ENCODE results near the gene MMRN2. TPM values are rescaled to one million over a fixed set of nuclear protein-coding genes. Genes with fewer than 3 reads are reported as not detected.
A peak's percentile ranks its signal among the peaks of the same experiment; 100 is the strongest.

MMRN2 gene
- total RNA-seq, 4 donors from 2014 or later = 23.0 to 45.1 (median 28.4) TPM

DNA sequence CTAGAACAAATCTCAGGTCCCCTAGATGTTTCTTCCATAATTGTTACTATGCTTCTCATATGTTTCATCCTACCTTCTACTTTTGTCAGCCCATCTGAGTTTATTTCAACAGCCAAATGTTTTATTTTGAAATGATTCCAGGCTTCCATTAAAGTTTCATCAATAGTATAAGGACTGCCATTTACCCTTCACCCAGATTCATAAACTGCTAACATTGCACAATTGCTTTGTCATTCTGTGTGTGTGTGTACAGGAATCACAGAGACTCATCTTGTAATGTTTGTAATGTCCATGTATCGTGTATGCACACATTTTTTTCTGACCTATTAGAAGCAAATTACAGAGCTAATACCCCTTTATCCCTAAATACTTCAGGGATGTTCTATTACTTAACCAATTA lies 25.5 kb downstream of the MMRN2 start:
- WGBS, 2 donors = 93 to 95% methylated on average over 1 of the region's 1 CpG
- TF ChIP-seq, protein P1, sequence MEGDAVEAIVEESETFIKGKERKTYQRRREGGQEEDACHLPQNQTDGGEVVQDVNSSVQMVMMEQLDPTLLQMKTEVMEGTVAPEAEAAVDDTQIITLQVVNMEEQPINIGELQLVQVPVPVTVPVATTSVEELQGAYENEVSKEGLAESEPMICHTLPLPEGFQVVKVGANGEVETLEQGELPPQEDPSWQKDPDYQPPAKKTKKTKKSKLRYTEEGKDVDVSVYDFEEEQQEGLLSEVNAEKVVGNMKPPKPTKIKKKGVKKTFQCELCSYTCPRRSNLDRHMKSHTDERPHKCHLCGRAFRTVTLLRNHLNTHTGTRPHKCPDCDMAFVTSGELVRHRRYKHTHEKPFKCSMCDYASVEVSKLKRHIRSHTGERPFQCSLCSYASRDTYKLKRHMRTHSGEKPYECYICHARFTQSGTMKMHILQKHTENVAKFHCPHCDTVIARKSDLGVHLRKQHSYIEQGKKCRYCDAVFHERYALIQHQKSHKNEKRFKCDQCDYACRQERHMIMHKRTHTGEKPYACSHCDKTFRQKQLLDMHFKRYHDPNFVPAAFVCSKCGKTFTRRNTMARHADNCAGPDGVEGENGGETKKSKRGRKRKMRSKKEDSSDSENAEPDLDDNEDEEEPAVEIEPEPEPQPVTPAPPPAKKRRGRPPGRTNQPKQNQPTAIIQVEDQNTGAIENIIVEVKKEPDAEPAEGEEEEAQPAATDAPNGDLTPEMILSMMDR (IDR thresholded peaks at IDR 0.05) = no peak
- no peak for TF ChIP-seq POLR2A (IDR thresholded peaks at IDR 0.05)
- intact Hi-C loops (cut with DNase I) = no loop called here
- no peak overlapping the region for H3K4me3 ChIP-seq (replicated peaks in 1 of 3)
- H3K4me1 ChIP-seq = no peaks in the 10 kb centered on the region
- H3K36me3 ChIP-seq = peaks cover 16 to 19% of the 10 kb centered on the region in 2 donors
- H3K27me3 ChIP-seq = no peaks in the 10 kb centered on the region
- H3K27ac ChIP-seq = peak overlapping the region in 1 of 3 donors; percentile 3
- no peaks in the 10 kb centered on the region for H3K9me3 ChIP-seq
- DNase-seq = no peak

DNA sequence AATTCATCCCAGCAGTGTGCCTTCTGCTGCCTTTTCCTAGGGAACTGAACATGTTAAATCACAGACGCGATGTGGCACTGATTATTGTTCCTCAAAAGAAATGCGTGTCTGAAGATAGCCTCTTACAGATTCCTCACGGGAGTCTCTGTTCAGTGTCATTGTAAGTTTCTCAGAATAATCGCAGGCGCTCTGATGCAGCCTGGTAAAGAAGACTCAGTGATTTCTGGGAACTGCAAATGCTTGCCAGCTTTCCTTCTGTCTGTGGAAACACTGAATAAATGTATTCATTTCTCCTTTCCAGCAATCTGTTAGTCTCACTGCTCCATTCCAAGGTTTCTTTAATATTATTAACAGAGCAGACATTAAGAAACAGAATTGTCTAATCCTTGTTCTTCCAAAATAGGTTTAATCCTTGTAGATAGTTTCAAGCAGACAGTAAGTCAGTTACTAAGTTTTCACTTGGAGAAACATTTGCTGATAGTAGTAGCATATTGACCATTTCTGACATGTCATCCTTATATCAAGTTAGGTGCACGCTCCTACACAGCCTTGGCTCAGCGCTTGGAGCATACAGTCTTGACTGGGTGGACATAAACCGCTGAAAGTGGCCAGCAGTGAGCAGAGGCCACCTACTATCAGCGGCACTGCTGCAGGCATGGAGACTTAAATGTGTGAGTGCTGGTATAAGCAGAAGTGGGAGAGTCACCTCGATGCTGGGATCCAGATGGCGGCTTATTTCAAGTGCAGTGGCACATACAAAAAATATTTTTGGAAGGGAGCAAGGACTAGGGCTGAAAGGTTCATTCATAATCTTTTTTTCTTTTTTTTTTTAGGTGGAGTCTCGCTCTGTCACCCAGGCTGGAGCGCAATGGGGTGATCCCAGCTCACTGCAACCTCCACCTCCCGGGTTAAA lies 27.7 kb downstream of the MMRN2 start:
- no peak overlapping the region for H3K4me3 ChIP-seq (replicated peaks in 1 of 3)
- no peak for TF ChIP-seq POLR2A (IDR thresholded peaks at IDR 0.05)
- TF ChIP-seq, protein P1 (IDR thresholded peaks at IDR 0.05) = no peak
- WGBS, 2 donors = 86 to 91% methylated on average over 15 of the region's 15 CpGs
- H3K36me3 ChIP-seq = peaks cover 9 to 15% of the 10 kb centered on the region in 2 donors
- H3K27ac ChIP-seq = no peak overlapping the region
- H3K9me3 ChIP-seq = no peaks in the 10 kb centered on the region
- H3K27me3 ChIP-seq = no peaks in the 10 kb centered on the region
- H3K4me1 ChIP-seq = no peaks in the 10 kb centered on the region
- no peak for DNase-seq
- intact Hi-C loops (cut with DNase I) = no loop called here

DNA sequence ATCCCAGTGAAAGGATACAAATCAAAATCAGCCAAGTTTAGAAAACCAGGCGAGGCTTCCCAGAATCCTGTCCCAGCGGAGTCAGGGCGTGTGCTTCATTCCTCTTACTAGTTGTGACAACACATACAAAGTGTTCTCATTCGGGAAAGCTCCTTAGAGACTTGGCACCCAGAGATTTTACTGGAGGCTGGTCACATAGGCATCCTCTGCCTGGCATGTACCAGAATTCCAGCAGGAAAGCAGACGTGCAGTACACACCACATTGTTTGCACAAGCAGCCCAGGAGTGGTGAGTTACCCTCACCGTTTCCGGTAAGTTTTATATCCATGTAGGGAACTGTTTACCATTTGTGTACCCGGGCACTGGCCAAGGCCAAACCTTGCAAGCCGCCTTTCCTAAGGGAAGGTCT lies 34.9 kb downstream of the MMRN2 start:
- intact Hi-C loops (cut with DNase I) = no loop called here
- no peak overlapping the region for H3K4me3 ChIP-seq (replicated peaks in 1 of 3)
- 87 to 94% methylated on average over 9 of the region's 9 CpGs for WGBS, 2 donors
- H3K27ac ChIP-seq = no peak overlapping the region
- no peaks in the 10 kb centered on the region for H3K27me3 ChIP-seq
- TF ChIP-seq, protein P1 (IDR thresholded peaks at IDR 0.05) = no peak
- no peak for TF ChIP-seq POLR2A (IDR thresholded peaks at IDR 0.05)
- no peaks in the 10 kb centered on the region for H3K9me3 ChIP-seq
- peaks cover 12 to 28% of the 10 kb centered on the region in 2 donors for H3K36me3 ChIP-seq
- no peaks in the 10 kb centered on the region for H3K4me1 ChIP-seq
- no peak for DNase-seq

GRCh38 chr10:86918022-86918471 lies 39.4 kb downstream of the MMRN2 start:
- Histone ChIP-seq H3K4me1 (no peaks in the 10 kb centered on the region), H3K4me3 (replicated peaks in 1 of 3) (no peak overlapping the region), H3K9me3 (no peaks in the 10 kb centered on the region), H3K27me3 (no peaks in the 10 kb centered on the region), H3K27ac (no peak overlapping the region), H3K36me3 (peaks cover 12 to 39% of the 10 kb centered on the region in 2 donors)
- intact Hi-C loops (cut with DNase I) = no loop called here
- TF ChIP-seq, protein P1 (IDR thresholded peaks at IDR 0.05) = no peak
- TF ChIP-seq POLR2A (IDR thresholded peaks at IDR 0.05) = no peak
- DNase-seq = no peak
- 85% methylated on average over 5 of the region's 5 CpGs for WGBS, 2 donors

GRCh38 chr10:86914734-86915133 lies 42.7 kb downstream of the MMRN2 start:
- H3K4me1 ChIP-seq = no peaks in the 10 kb centered on the region
- peaks cover 0 to 21% of the 10 kb centered on the region in 2 donors for H3K36me3 ChIP-seq
- H3K9me3 ChIP-seq = no peaks in the 10 kb centered on the region
- TF ChIP-seq, protein P1 (IDR thresholded peaks at IDR 0.05) = no peak
- TF ChIP-seq POLR2A (IDR thresholded peaks at IDR 0.05) = no peak
- DNase-seq = no peak
- H3K27ac ChIP-seq = no peak overlapping the region
- intact Hi-C loops (cut with DNase I) = no loop called here
- 95 to 97% methylated on average over 1 of the region's 1 CpG for WGBS, 2 donors
- H3K27me3 ChIP-seq = no peaks in the 10 kb centered on the region
- H3K4me3 ChIP-seq (replicated peaks in 1 of 3) = no peak overlapping the region

Measured in thyroid gland (tissue), 4 donors.